C4-2B (cell line): ENCODE results near the gene CRAT.

Experiments used
- CTCF ChIP-seq: fragments of 450-650 bp; conservative IDR thresholded peaks from 2 replicates; pipeline ENCODE4 v1.5.1; 2017; ENCODE audit warnings: mild to moderate bottlenecking
- ZFX ChIP-seq: fragments of 450-650 bp; IDR thresholded peaks from 2 replicates; pipeline ENCODE4 v1.6.1; 2017

DNA sequence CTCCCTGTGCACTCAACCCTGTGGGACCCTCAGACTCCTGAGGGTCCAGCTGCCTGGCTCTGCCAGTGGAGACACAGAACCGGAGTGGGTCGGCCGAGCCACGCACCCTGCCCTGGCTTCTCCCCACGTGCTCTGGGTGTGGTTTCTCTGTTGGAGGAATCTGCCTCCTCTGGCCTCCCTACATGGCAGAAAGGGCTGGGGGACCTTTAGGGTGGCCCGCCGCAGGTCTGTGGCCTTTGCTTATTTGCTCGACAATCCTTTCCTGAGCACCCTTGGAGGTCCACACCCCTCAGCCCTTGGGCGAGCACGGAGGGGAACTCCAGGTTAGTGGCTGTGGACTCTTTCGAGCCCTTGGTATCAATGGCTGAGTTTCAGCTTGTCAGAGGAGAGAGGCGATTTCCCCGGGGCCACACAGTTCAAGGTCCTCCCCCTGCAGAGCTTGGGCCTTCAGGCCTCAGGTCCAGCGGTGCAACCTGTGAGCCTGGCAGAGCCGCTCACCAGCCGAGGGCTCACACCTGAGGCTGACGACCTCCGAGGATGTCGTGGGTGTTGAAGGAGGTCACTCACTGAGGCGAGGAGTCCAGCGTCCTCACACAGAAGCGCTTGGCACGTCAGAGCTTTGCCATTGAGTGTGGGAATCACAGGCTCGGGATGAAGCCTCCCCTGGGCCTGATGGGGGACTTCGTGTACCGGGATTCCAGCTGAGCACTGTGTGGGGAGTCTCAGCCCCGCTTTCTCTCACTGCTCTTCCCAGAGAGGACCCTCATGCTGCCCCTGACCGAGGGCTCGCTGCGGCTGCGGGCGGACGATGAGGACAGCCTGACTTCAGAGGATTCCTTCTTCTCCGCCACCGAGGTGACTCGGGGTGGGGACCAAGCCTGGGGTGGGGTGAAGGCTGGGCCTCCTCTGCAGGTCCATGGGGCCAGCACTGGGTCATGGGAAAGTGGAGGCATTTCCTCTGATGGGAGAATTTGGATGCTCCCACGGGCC is 50.5 kb downstream of the CRAT start:
- TF ChIP-seq CTCF (no peak), ZFX (no peak)
